Measurements from ENCODE around the gene RAB12. TPM values are rescaled to one million over a fixed set of nuclear protein-coding genes. Genes with fewer than 3 reads are reported as not detected.

RAB12 gene
- total RNA-seq, 1 experiment from 2014 or later: 51.3 TPM

DNA sequence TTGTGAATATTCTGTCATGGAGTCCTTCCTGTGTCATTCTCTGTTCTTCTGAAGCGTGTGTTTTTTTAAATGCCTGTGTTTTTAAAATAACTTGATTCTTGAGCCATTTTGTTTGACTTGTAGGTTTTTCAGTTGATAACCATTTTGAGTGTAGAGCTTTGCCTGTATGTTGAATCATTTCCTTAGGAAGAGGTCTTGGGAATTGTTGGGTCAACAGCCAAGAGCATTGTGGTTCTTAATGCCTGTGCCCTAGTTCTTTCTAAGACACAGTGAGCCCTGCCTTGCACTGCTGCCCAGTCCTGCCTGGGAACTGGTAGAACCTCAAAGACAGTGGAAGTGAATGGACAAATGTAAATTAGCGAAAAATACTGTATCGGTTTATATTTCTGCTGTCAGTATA is 25.9 kb downstream of the RAB12 start:
- no peaks in the 10 kb centered on the region for H3K27me3 ChIP-seq (ENCODE audit: insufficient read depth, low read length)
- H3K36me3 Mint-ChIP-seq (ENCODE audit: insufficient read depth in 1 of 3, low read depth in 3 of 3): peaks cover 64 to 90% (median 71%) of the 10 kb centered on the region in 3 experiments
- H3K4me2 ChIP-seq (ENCODE audit: insufficient read depth, insufficient read length, low read length): no peak overlapping the region
- peak overlapping the region in 2 of 3 experiments; percentile 24 to 73; a peak in 4 of 7 replicates for H3K27ac Mint-ChIP-seq
- no peak overlapping the region for H4K91ac ChIP-seq (ENCODE audit: insufficient read length, low read depth, low read length)
- H2BK12ac ChIP-seq (ENCODE audit: insufficient read length, low read depth, low read length): no peak overlapping the region
- no peak overlapping the region for H3K4me3 Mint-ChIP-seq
- no peak overlapping the region for H2BK15ac ChIP-seq (ENCODE audit: low read depth, low read length)
- H2AFZ ChIP-seq (ENCODE audit: low read length): no peak overlapping the region
- H2BK20ac ChIP-seq (ENCODE audit: low read depth, low read length, poor library complexity, severe bottlenecking): no peak overlapping the region
- no peaks in the 10 kb centered on the region for H3K9me3 ChIP-seq (ENCODE audit: control insufficient read depth, low read depth, low read length)
- H3K79me1 ChIP-seq (ENCODE audit: insufficient read depth, low read depth, low read length, poor library complexity, severe bottlenecking): no peaks in the 10 kb centered on the region
- H3K9me3 Mint-ChIP-seq: no peaks in the 10 kb centered on the region
- no peak overlapping the region for H3K9ac ChIP-seq (ENCODE audit: extremely low read depth, insufficient read length, low read length)
- DNase-seq: no peak
- TF ChIP-seq, protein P1, sequence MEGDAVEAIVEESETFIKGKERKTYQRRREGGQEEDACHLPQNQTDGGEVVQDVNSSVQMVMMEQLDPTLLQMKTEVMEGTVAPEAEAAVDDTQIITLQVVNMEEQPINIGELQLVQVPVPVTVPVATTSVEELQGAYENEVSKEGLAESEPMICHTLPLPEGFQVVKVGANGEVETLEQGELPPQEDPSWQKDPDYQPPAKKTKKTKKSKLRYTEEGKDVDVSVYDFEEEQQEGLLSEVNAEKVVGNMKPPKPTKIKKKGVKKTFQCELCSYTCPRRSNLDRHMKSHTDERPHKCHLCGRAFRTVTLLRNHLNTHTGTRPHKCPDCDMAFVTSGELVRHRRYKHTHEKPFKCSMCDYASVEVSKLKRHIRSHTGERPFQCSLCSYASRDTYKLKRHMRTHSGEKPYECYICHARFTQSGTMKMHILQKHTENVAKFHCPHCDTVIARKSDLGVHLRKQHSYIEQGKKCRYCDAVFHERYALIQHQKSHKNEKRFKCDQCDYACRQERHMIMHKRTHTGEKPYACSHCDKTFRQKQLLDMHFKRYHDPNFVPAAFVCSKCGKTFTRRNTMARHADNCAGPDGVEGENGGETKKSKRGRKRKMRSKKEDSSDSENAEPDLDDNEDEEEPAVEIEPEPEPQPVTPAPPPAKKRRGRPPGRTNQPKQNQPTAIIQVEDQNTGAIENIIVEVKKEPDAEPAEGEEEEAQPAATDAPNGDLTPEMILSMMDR (conservative IDR thresholded peaks at IDR 0.05): no peak
- no peak overlapping the region for H2BK120ac ChIP-seq (ENCODE audit: low read depth, low read length, poor library complexity, severe bottlenecking)
- no peak overlapping the region for H3K4ac ChIP-seq (ENCODE audit: low read depth, low read length)
- no peak overlapping the region for H3K27ac ChIP-seq (ENCODE audit: insufficient read length, low read depth, low read length)
- H3K4me1 Mint-ChIP-seq: peaks cover 11 to 16% of the 10 kb centered on the region in 2 experiments
- H3K18ac ChIP-seq (ENCODE audit: insufficient read length, low read depth, low read length): no peak overlapping the region
- no peak overlapping the region for H3T11ph ChIP-seq (ENCODE audit: low read length)
- H3K14ac ChIP-seq (ENCODE audit: insufficient read depth, low read length): no peak overlapping the region
- no peak overlapping the region for H3K56ac ChIP-seq (ENCODE audit: insufficient read length, low read depth, low read length)
- no peak overlapping the region for H4K5ac ChIP-seq (ENCODE audit: insufficient read length, low read depth, low read length)
- H2AK5ac ChIP-seq (ENCODE audit: insufficient read length, low read length): no peak overlapping the region
- H2BK5ac ChIP-seq (ENCODE audit: insufficient read length, low read length): no peak overlapping the region
- no peaks in the 10 kb centered on the region for H4K20me1 ChIP-seq (ENCODE audit: control insufficient read depth, insufficient read depth, insufficient read length)
- peaks cover 8% of the 10 kb centered on the region; the same call in 1 of the 2 replicates for H3K79me2 ChIP-seq (ENCODE audit: insufficient read depth, low read length)
- H3K4me1 ChIP-seq (ENCODE audit: insufficient read depth, low read length): peaks cover 4% of the 10 kb centered on the region
- no peaks in the 10 kb centered on the region for H3K23me2 ChIP-seq (ENCODE audit: insufficient read length, low read depth, low read length, poor library complexity, severe bottlenecking)
- H3K27me3 Mint-ChIP-seq (ENCODE audit: low read depth): no peaks in the 10 kb centered on the region
- H4K8ac ChIP-seq (replicated peaks; ENCODE audit: insufficient read length, low read depth, low read length): no peak overlapping the region
- no CpG with 5 or more reads among the region's 3 CpGs for WGBS (ENCODE audit: extremely low coverage, insufficient read length, low lambda C conversion rate)
- H3K23ac ChIP-seq (ENCODE audit: insufficient read length, low read depth, low read length): no peak overlapping the region
